Activated gamma-delta T cell (primary cell): Measurements from ENCODE around the gene CHRNB1.
A peak's percentile ranks its signal among the peaks of the same experiment; 100 is the strongest.

Source experiments
- DNase-seq: peaks from one replicate; lab custom pipeline; 2025; lab: John Stamatoyannopoulos, UW

The CHRNB1 gene

DNA sequence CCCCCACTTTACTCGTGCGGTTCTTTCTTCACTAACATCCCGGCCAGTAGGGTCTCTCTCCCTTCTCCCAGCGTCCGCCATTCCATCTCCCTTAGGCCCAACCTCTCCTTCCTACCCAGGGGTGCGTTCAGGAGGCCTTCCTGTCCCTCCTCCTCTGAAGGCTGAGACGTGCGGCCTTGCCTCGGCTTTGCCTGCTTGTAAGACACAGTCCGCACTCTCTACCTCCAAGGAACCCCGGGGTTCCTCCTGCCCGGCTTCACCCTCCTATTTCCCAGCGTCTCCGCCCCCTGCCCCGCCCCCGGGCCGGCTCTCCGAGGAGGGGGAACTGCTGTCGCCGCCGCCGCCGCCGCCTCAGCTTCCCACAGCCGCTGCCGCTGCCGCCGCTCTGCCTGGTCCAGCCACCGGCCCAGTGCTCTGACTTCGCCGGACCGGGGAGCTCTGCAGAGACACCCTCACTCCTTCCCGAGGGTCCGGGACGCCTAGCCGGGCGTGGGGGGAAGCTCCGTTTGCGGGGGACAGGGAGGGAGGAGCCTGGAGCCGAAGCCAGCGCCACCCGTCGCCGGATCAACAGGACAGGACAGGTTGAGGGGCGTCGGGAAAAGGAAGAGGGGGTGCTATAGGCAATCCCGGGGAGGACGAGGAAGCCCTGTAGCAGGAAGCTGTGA, 6.8 kb upstream of the CHRNB1 start:
- DNase-seq: peak; percentile 25

GRCh38 chr17:7438656-7439460, 6.0 kb upstream of the CHRNB1 start:
- DNase-seq: no peak

- DNase-seq: no peak
Measured at GRCh38 chr17:7439462-7440112, 5.3 kb upstream of the CHRNB1 start, which contains the start of gene FGF11. TSS of gene FGF11 (plus strand) at chr17:7439512. CDS start at chr17:7439621, 109 bp downstream.

DNA sequence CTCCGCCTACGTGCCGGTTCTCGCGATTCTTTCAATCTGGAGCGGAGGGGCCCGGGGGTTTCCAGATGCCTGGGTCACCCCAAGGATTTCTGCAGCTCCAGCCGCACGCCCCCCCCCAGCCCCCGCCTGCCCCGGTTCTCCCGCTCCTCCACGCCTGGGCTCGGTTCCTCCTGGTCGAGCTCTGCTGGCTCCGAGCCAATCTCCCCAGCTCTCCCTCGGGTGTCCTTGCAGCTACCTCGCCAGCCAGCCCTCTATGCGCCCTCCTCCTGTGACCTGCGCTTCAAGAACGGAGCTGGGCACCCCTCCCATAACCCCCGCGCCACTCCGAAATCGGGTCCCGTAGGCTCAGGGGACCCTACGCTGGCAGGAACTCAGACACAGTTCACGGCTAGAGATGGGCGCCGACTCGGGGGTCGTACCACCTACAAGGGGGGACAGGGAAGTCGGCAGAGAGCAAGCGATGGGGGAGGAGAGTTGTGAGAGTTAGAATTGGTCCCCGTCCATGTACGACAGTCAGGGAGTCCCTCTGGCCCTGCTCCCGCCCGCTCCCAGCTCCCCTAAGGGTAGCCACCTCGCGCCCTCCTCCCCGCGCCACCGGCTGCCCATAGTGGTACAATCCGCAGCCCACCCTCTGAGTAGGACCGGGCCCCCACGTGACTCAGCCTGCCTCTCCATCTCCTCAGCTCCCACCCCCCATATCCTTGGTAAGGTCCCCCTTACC, 4.6 kb upstream of the CHRNB1 start:
- DNase-seq: no peak

DNA sequence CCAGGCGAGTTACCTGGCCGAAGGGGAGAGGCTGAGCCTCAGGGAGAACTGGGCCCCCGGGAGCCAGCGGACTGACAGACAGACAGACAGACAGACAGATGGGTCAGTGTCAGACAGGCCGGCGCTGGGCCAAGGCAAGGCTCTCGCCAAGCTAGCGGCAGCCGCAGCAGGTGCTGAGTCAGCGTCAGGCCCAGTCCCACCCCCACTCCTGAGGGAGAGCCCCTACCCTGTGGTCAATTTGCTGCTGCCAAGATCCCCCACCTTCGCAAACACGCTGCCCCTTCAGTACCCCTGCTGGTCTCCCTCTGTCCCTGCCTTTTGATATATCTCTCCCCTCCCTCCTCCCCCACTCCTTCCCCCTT, 4.0 kb upstream of the CHRNB1 start:
- DNase-seq: no peak

DNA sequence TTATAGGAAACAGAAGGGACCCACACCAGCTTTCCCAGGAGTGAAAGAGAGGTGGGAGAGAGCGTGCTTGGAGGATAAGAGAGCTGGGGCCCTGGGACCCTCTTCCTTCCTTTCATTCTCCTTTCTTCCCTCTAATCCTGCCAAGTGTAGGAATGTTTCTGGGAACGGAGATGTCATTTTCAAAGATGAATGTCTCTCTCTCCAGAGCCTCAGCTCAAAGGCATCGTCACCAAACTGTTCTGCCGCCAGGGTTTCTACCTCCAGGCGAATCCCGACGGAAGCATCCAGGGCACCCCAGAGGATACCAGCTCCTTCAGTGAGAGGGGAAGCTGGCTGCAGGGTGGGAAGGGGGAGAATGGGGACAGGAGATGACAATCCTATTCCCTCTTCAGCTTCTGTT, 3.6 kb upstream of the CHRNB1 start:
- no peak for DNase-seq

DNA sequence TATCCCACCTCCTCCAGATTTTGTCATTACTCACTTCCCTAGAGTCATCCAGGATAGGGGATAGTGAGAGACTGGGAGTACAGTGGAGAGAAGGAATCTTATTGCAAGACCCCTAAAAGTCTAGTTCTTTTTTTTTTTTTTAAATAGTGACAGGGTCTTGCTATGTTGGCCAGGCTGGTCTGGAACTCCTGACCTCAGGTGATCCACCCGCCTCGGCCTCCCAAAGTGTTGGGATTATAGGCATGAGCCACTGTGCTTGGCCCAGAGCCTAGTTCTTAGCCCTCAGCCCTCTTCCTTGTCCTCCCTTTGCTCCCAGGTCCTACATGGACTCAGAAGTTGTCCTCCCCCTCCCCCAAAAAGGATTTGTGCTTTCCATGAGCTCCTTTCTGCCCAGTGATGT, 2.7 kb upstream of the CHRNB1 start:
- DNase-seq: no peak

DNA sequence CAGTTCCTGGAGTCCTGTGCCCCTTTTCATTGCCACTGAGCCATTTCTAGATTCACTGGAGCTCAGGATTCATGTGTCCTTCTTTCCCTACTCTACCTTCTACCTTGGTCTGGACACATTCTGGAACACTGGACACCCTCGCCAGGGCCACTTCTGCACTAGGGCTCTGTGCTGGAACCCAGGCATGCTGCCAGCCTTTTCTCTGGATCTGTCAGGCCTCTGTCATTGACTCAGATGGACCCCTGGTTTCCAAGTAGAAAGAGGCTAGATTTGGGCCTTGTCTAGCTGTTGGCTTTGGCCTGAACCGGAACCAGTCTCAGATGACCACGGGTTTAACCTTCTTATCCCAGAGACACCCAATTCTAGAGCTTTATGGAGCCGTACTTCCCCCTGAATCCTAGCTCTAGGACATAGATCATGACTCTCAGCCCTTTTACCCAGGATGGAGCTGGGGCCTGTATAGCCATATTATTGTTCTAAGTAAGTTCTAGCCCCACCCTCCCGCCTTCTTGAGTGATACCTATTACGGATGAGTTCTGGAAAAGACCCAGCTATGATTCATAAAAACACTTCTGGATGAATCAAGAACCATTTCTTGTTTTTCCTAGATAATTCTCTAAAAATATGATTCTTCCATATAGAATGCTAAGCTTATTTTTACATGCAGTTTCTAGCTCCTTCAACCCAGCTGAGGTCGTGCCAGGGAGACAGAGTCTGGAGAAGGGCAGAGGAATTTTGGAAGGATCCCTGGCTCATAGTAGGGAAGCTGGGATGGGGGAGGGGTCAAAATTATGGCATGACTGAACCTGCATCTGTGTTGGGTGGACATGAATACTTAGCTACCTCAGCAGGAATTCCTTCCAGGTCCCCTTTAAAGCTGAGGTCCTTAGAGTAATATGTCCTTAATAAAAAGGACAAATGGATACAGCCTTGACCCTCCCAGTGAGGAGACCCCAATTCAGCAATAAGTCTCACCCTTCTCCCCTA, 1.1 kb upstream of the CHRNB1 start:
- no peak for DNase-seq

DNA sequence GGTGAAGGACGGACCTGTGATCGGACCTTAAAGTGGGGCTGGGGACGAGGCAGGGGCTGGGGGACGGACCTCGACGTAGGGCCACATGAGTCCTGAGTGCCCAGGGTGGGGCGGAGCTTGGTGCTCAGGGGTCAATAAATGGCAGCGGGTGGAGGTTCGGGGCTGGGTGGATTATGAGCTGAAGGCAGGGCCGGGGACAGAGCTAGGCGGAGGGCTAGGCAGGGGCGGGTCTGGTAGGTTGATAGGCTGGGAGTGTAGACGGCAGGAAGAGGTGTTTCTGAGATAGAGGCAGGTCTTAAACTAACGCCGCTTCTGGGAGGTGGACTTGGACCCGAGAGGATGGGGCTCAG, 733 bp downstream of the CHRNB1 start:
- no peak for DNase-seq

DNA sequence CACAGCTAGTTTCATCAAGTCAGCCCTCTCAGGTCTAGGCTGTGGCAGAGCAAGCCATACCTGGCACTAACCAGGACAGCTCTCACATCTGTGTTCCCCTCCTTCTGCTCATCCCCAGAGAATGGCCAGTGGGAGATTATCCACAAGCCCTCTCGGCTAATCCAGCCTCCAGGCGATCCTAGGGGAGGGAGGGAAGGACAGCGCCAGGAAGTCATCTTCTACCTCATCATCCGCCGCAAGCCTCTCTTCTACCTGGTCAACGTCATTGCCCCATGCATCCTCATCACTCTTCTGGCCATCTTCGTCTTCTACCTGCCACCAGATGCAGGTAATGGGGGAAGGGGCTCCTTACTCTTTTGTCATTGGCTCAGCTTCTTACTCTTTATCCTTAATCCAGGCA, 3.6 kb downstream of the CHRNB1 start:
- no peak for DNase-seq

GRCh38 chr17:7459961-7460545, 15.2 kb downstream of the CHRNB1 start:
- no peak for DNase-seq

- DNase-seq: no peak
Measured at GRCh38 chr17:7460850-7461660, 16.2 kb downstream of the CHRNB1 start.

- DNase-seq: no peak
Measured at GRCh38 chr17:7462474-7463371, 17.9 kb downstream of the CHRNB1 start.

GRCh38 chr17:7463372-7463846, 18.5 kb downstream of the CHRNB1 start:
- no peak for DNase-seq

- no peak for DNase-seq
Measured at GRCh38 chr17:7464081-7464480, 19.2 kb downstream of the CHRNB1 start.

DNA sequence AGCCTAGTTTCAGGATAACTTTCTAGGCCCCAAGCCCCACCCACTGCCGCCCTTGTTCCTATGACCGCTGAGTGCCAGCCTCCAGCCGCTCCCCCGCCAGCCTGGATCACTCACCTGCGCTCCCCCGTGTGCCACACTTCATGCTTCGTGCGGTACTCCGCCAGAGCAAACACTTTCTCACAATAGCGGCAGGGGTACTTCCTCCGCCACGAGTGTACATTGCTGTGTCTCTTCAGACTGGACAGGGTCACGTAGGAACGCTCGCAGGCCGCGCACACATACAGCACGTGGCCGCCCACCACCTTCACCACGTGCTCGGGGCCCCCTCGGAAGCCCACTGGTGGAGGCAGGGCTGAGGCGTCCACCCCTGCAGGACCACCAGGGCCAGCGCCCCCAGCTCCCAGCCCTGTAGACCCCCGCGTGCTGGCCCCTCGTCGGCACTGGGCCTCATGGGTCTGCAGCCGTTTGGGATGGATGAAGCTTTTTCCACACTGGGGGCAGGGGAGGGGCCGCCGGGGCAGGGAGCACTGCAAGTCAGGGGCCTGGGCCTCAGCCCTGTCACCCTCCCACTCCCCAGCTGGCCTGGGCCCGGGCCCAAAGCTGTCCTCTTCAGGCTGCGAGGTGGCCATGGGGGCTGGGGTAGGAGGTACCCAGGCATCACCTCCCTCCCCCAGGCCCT, 20.9 kb downstream of the CHRNB1 start:
- DNase-seq: no peak

DNA sequence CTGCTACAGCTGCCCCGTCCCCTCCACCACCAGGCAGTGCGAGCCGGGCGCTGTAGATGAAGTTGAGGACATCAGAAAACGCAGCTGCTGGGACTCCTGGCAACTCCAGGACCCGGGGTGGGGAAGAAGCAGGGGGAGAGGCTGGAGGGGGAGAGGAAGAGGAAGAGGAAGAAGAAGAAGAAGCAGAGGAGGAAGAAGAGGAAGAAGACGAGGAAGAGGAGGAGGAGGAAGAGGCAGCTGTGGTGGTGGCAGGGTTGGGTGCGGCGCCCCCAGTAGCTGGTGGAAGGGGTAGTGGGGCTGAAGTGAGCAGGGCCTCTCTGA, 21.4 kb downstream of the CHRNB1 start:
- no peak for DNase-seq

DNA sequence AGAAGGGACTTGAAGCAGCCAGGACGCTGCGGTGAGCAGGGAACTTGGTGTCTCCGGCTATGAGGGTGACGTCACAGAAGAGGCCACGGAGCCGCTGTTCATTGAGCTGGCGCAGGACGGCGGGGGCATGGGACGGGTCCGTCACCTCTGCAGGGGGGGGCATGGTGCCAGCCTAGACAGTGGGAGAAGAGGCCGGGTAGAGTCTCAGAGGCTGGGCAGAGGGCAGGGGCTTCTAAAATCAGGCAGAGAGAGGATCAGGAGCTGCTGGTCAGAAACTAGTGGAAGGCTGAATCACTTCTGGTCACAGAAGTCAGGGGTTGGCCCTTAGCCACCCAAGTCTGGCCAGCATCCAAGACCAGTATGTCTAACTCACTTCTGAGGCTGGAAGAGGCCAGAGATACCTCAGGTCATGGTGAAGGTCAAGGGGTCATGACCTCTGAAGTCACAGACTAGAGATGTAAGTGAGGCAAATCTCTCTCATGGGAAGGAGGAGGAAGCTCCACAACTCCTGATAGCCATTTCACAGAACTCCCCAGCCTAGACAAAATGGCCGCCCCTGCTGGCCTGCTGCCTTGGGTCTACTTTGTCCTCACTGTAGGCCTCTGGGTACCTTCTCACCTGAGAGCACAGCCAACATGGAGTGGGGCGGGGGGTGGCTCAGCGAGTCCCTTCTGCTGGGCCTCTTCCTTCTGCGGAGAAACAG, 21.9 kb downstream of the CHRNB1 start:
- DNase-seq: no peak
